ENCODE results near the gene NDUFA8.

- TF ChIP-seq, protein P1, sequence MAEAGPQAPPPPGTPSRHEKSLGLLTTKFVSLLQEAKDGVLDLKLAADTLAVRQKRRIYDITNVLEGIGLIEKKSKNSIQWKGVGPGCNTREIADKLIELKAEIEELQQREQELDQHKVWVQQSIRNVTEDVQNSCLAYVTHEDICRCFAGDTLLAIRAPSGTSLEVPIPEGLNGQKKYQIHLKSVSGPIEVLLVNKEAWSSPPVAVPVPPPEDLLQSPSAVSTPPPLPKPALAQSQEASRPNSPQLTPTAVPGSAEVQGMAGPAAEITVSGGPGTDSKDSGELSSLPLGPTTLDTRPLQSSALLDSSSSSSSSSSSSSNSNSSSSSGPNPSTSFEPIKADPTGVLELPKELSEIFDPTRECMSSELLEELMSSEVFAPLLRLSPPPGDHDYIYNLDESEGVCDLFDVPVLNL (CRISPR knock-in tag; IDR thresholded peaks at IDR 0.05; ENCODE audit: borderline replicate concordance, low read depth), result no peak
- TF ChIP-seq, protein P2, sequence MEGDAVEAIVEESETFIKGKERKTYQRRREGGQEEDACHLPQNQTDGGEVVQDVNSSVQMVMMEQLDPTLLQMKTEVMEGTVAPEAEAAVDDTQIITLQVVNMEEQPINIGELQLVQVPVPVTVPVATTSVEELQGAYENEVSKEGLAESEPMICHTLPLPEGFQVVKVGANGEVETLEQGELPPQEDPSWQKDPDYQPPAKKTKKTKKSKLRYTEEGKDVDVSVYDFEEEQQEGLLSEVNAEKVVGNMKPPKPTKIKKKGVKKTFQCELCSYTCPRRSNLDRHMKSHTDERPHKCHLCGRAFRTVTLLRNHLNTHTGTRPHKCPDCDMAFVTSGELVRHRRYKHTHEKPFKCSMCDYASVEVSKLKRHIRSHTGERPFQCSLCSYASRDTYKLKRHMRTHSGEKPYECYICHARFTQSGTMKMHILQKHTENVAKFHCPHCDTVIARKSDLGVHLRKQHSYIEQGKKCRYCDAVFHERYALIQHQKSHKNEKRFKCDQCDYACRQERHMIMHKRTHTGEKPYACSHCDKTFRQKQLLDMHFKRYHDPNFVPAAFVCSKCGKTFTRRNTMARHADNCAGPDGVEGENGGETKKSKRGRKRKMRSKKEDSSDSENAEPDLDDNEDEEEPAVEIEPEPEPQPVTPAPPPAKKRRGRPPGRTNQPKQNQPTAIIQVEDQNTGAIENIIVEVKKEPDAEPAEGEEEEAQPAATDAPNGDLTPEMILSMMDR (IDR thresholded peaks at IDR 0.05), result no peak
- TF ChIP-seq NFYB (CRISPR knock-in tag; conservative IDR thresholded peaks at IDR 0.05; ENCODE audit: low read depth) (no peak), RORB (CRISPR knock-in tag; IDR thresholded peaks at IDR 0.05) (no peak), NR2C2 (CRISPR knock-in tag; IDR thresholded peaks at IDR 0.05) (no peak), ATF3 (CRISPR knock-in tag; conservative IDR thresholded peaks at IDR 0.05) (no peak), RELA (CRISPR knock-in tag; IDR thresholded peaks at IDR 0.05; ENCODE audit: borderline replicate concordance) (no peak), ZBTB21 (CRISPR knock-in tag; IDR thresholded peaks at IDR 0.05; ENCODE audit: borderline replicate concordance) (no peak)
- TF ChIP-seq, protein P3, sequence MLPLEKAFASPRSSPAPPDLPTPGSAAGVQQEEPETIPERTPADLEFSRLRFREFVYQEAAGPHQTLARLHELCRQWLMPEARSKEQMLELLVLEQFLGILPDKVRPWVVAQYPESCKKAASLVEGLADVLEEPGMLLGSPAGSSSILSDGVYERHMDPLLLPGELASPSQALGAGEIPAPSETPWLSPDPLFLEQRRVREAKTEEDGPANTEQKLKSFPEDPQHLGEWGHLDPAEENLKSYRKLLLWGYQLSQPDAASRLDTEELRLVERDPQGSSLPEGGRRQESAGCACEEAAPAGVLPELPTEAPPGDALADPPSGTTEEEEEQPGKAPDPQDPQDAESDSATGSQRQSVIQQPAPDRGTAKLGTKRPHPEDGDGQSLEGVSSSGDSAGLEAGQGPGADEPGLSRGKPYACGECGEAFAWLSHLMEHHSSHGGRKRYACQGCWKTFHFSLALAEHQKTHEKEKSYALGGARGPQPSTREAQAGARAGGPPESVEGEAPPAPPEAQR (CRISPR knock-in tag; IDR thresholded peaks at IDR 0.05), result no peak
Measured at GRCh38 chr9:122186301-122186700, 26.7 kb upstream of the NDUFA8 start.

Data from WTC11 (cell line).